K562 (cell line): ENCODE data around the gene CDCP1. TPM values are rescaled to one million over a fixed set of nuclear protein-coding genes. Genes with fewer than 3 reads are reported as not detected.

Source experiments
- ATAC-seq: fragments of 200-7000 bp; cut with Tn5 transposase; 3 replicates; pipeline ENCODE4 v1.9.1; 2020; ENCODE audit warnings: moderate library complexity
- BruUV-seq: library from RNA; stranded (reverse); fragments of 400-500 nt; replicated peaks from 2 replicates; lab custom pipeline; 2021; lab: Mats Ljungman, UMichigan
- CTCF ChIA-PET: fragments of 300-600 bp; formaldehyde crosslinking; extraction: SDS; loops from one replicate; lab custom pipeline; 2021; ENCODE audit warnings: low intra/inter-chr PET ratio; lab: Yijun Ruan, JAX
- POLR2A ChIA-PET: fragments of 300-600, 350-650 bp; sonication (Branson Sonifier 250); formaldehyde crosslinking; extraction: SDS; loops from one replicate; lab custom pipeline; 2021; ENCODE audit warnings: antibody characterized with exemption, inconsistent platforms; lab: Yijun Ruan, JAX
- DNase-seq, 4 experiments: peaks; one replicate each; pipeline versions ENCODE4 v3.0.0 to v3.0.0-alpha.2; 2011 to 2018; ENCODE audit warnings: low spot score in 3 of 4, mixed read lengths in 3 of 4; ENCODE audit errors: extremely low read depth in 1 of 4
- FAIRE-seq: peaks from 2 replicates; lab custom pipeline; 2011; peaks lifted over from hg19 to GRCh38; lab: Jason Lieb, UNC
- H2AFZ ChIP-seq: 2 replicates; pipeline ENCODE4 v1.6.0; 2011; ENCODE audit warnings: low read depth, low read length, control low read depth, inconsistent platforms
- H3K27ac ChIP-seq: fragments of 200-600 bp; 3 replicates; pipeline ENCODE4 v1.8.0; 2011; ENCODE audit warnings: low read depth, mild to moderate bottlenecking, control low read depth, inconsistent platforms, low read length, moderate library complexity, mixed read lengths; ENCODE audit errors: extremely low read depth
- H3K27me3 ChIP-seq, 2 experiments: fragments of 300-600 bp in 1 of 2; 2 replicates in 1 of 2; 3 replicates in 1 of 2; pipeline versions ENCODE4 v1.6.0 to v1.8.0; 2011; ENCODE audit warnings: inconsistent platforms in 2 of 2, low read length in 2 of 2, mild to moderate bottlenecking in 1 of 2, mixed read lengths in 1 of 2, moderate library complexity in 1 of 2; ENCODE audit not compliant: control insufficient read depth in 2 of 2, insufficient read depth in 2 of 2
- H3K36me3 ChIP-seq: fragments of 300-600 bp; 3 replicates; pipeline ENCODE4 v1.8.0; 2011; ENCODE audit warnings: mild to moderate bottlenecking, low read length, inconsistent platforms; ENCODE audit not compliant: control insufficient read depth, insufficient read depth
- H3K4me1 ChIP-seq, 2 experiments: fragments of 200-600 bp in 1 of 2; replicated peaks in 1 of 2; 2 replicates in 1 of 2; 3 replicates in 1 of 2; pipeline versions ENCODE4 v1.5.1 to v1.8.0; 2011; ENCODE audit warnings: inconsistent platforms in 2 of 2, low read length in 2 of 2, mild to moderate bottlenecking in 1 of 2, mixed read lengths in 1 of 2, moderate library complexity in 1 of 2; ENCODE audit not compliant: control insufficient read depth in 2 of 2, insufficient read depth in 2 of 2
- H3K4me2 ChIP-seq: 2 replicates; pipeline ENCODE4 v1.6.1; 2011; ENCODE audit warnings: low read length, control low read depth, inconsistent platforms, mixed read lengths; ENCODE audit not compliant: insufficient read depth
- H3K4me3 ChIP-seq: fragments of 200-600 bp; sonication (generic), shearing (Covaris generic); 2 replicates; pipeline ENCODE4 v1.5.1; 2016; ENCODE audit warnings: control low read depth, inconsistent platforms
- H3K79me2 ChIP-seq: fragments of 200-600 bp; 3 replicates; pipeline ENCODE4 v1.8.0; 2011; ENCODE audit warnings: low read length, inconsistent platforms; ENCODE audit not compliant: control insufficient read depth, insufficient read depth
- H3K9ac ChIP-seq, 2 experiments: 2 replicates each; pipeline versions ENCODE4 v1.6.0 to v1.6.1; 2011; ENCODE audit warnings: low read depth in 2 of 2, low read length in 2 of 2, control low read depth in 1 of 2, inconsistent platforms in 1 of 2, mild to moderate bottlenecking in 1 of 2, mixed read lengths in 1 of 2; ENCODE audit not compliant: insufficient read depth in 1 of 2
- H3K9me1 ChIP-seq: one replicate; pipeline ENCODE4 v1.6.0; 2011; ENCODE audit warnings: inconsistent platforms, mild to moderate bottlenecking, low read length, moderate library complexity; ENCODE audit not compliant: control insufficient read depth, insufficient read depth
- H3K9me3 ChIP-seq: replicated peaks from 2 replicates; pipeline ENCODE4 v1.5.1; 2011; ENCODE audit warnings: low read depth, low read length, inconsistent platforms; ENCODE audit not compliant: control insufficient read depth, insufficient read depth
- H4K20me1 ChIP-seq: replicated peaks from 2 replicates; pipeline ENCODE4 v1.6.1; 2011; ENCODE audit warnings: low read length, inconsistent platforms, mixed read lengths; ENCODE audit not compliant: control insufficient read depth, insufficient read depth
- ATF1 ChIP-seq, 2 experiments: fragments of 450-650 bp in 1 of 2; IDR thresholded peaks; 2 replicates each; pipeline ENCODE4 v1.6.1; 2016; ENCODE audit warnings: missing compliant biosample characterization in 1 of 2, missing genetic modification characterization in 1 of 2
- ATF3 ChIP-seq, 2 experiments: fragments of 450-650 bp in 1 of 2; sonication (generic) in 1 of 2; formaldehyde crosslinking in 1 of 2; IDR thresholded peaks in 1 of 2; conservative IDR thresholded peaks in 1 of 2; 2 replicates each; pipeline versions ENCODE4 v1.6.1 to v1.8.1; 2016 to 2023; ENCODE audit warnings: mild to moderate bottlenecking in 2 of 2, moderate library complexity in 2 of 2, inconsistent platforms in 1 of 2, missing genetic modification reagents in 1 of 2
- BRD9 ChIP-seq: fragments of 450-650 bp; IDR thresholded peaks from 2 replicates; pipeline ENCODE4 v1.6.1; 2018; ENCODE audit warnings: low read depth; ENCODE audit not compliant: partially characterized antibody
- ERF ChIP-seq: fragments of 450-650 bp; formaldehyde crosslinking; IDR thresholded peaks from 2 replicates; pipeline ENCODE4 v1.4.0; 2020; ENCODE audit warnings: mild to moderate bottlenecking, mixed read lengths
- ETV5 ChIP-seq: sonication (generic); formaldehyde crosslinking; IDR thresholded peaks from 2 replicates; pipeline ENCODE4 v1.4.0; 2020; ENCODE audit warnings: low read depth, mild to moderate bottlenecking, missing genetic modification reagents
- FOXM1 ChIP-seq, 2 experiments: fragments of 450-650 bp in 1 of 2; sonication (generic) in 1 of 2; formaldehyde crosslinking in 1 of 2; IDR thresholded peaks; 2 replicates each; pipeline versions ENCODE4 v1.6.1 to v1.9.0; 2017 to 2022; ENCODE audit warnings: low read depth in 2 of 2, mild to moderate bottlenecking in 2 of 2, missing genetic modification reagents in 1 of 2, moderate library complexity in 1 of 2
- HMBOX1 ChIP-seq: sonication (generic); IDR thresholded peaks from 2 replicates; pipeline ENCODE4 v1.6.1; 2016
- HNRNPH1 ChIP-seq: fragments of 200-400 bp; formaldehyde crosslinking; optimal IDR thresholded peaks from 2 replicates; pipeline ENCODE3; 2017; ENCODE audit warnings: low read depth, mild to moderate bottlenecking, low read length, moderate library complexity
- KLF16 ChIP-seq: IDR thresholded peaks from 2 replicates; pipeline ENCODE4 v1.6.1; 2016; ENCODE audit warnings: antibody characterized with exemption
- MTA3 ChIP-seq: fragments of 450-650 bp; formaldehyde crosslinking; IDR thresholded peaks from 2 replicates; pipeline ENCODE4 v1.6.1; 2017; ENCODE audit warnings: mild to moderate bottlenecking, borderline replicate concordance
- RCOR1 ChIP-seq, 2 experiments: IDR thresholded peaks; 2 replicates each; pipeline ENCODE4 v1.6.1; 2012; ENCODE audit warnings: low read depth in 2 of 2, low read length in 2 of 2, borderline replicate concordance in 1 of 2, improper control_type of control experiment in 1 of 2
- ZNF239 ChIP-seq: fragments of 250-450 bp; sonication (Bioruptor Pico); IDR thresholded peaks from 2 replicates; pipeline ENCODE4 v1.4.0; 2020; ENCODE audit warnings: mild to moderate bottlenecking
- ZNF280A ChIP-seq: fragments of 450-650 bp; IDR thresholded peaks from 2 replicates; pipeline ENCODE4 v1.6.1; 2018; ENCODE audit warnings: mild to moderate bottlenecking, low read depth; ENCODE audit not compliant: partially characterized antibody
- ZNF395 ChIP-seq: fragments of 200-800 bp; sonication (Bioruptor generic); IDR thresholded peaks from 2 replicates; pipeline ENCODE4 v1.6.1; 2017; ENCODE audit warnings: missing genetic modification characterization, missing compliant biosample characterization
- WGBS: fragments of 100-300 bp; shearing (Covaris generic); methylation state at CpG from one replicate; pipeline ENCODE4 v1.1.6; 2016; ENCODE audit warnings: low coverage, mixed read lengths; ENCODE audit not compliant: insufficient coverage; ENCODE audit errors: missing lambda C conversion rate; 5-methylcytosine and 5-hydroxymethylcytosine counted together
- in situ Hi-C: fragments of 300-500 bp; cut with MboI; formaldehyde crosslinking; loops from 4 replicates; pipeline ENCODE4 v1.15.0; 2018; ENCODE audit warnings: inconsistent platforms, mixed read lengths
- intact Hi-C: fragments of 100-400 bp; cut with micrococcal nuclease; formaldehyde crosslinking; loops from 2 replicates; pipeline ENCODE4 v1.14.2; 2022
- polyA plus RNA-seq, 8 experiments: library from polyadenylated mRNA; depleted of rRNA in 4 of 8; stranded (reverse) in 5 of 8; unstranded in 3 of 8; fragments of >200 nt; fragmentation: Nextera tagmentation in 2 of 8; fragmentation: Illumina TruSeq in 1 of 8; extraction: Ambion mirVana in 2 of 8; extraction: Trizol in 1 of 8; gene quantifications; 2 replicates each; pipeline versions ENCODE4 v1.2.1 to v1.2.3, GENCODE V29; 2011 to 2014; ENCODE audit warnings: inconsistent platforms in 1 of 8, missing spikeins in 1 of 8
- total RNA-seq, 7 experiments: library from RNA; depleted of rRNA in 6 of 7; stranded (reverse); fragments of >200 nt in 6 of 7; fragmentation: Illumina TruSeq in 2 of 7; extraction: Trizol in 2 of 7; gene quantifications; 2 replicates each; pipeline versions ENCODE4 v1.2.1 to v1.2.3, GENCODE V29; 2011 to 2021; ENCODE audit warnings: low replicate concordance in 1 of 7

Gene CDCP1
- total and polyA plus RNA-seq, 9 of the 15 experiments (the other 6 are each of a cell fraction or from before 2014, with no cell fraction given), result 3.9 to 16.4 (median 5.2) TPM

- H3K4me3 ChIP-seq, result no peak overlapping the region
- TSS peak; percentile 24 for BruUV-seq
- H3K36me3 ChIP-seq, result peaks cover 5% of the 10 kb centered on the region
- DNase-seq (peak; percentile 76 to 93 (median 82)), ATAC-seq (peak; percentile 67), FAIRE-seq (peak; percentile 88)
- peak overlapping the region; percentile 62; the same call in 1 of the 2 replicates for H3K4me2 ChIP-seq
- peak overlapping the region in 1 of 2 experiments; percentile 49; a peak in 2 of 4 replicates for H3K9ac ChIP-seq
- H3K27ac ChIP-seq, result peak overlapping the region; percentile 81
- intact Hi-C loops (loop anchor here (1.0 to 2.0 kb wide), 4 partner anchors 30 to 97 kb away; no protein-coding TSS in a partner anchor), in situ Hi-C loops (no loop called here)
- peaks cover 34 to 76% of the 10 kb centered on the region in 2 experiments for H3K4me1 ChIP-seq
- no peaks in the 10 kb centered on the region for H4K20me1 ChIP-seq
- peak overlapping the region; percentile 10; the same call in 1 of the 2 replicates for H2AFZ ChIP-seq
- POLR2A ChIA-PET, result interaction anchor here (0.6 to 4.0 kb wide), 7 partner anchors 10 to 590 kb away, joined by 3 to 28 read pairs (median 6); no protein-coding TSS in a partner anchor
- CTCF ChIA-PET, result no interaction called here
- 4% methylated on average over 5 of the region's 5 CpGs for WGBS
- H3K9me3 ChIP-seq, result 0 out of 2 replicates have a peak, but pooled peaks cover 2% of the 10 kb centered on the region
- peaks cover 52% of the 10 kb centered on the region for H3K79me2 ChIP-seq
- H3K9me1 ChIP-seq, result peaks cover 3% of the 10 kb centered on the region
- H3K27me3 ChIP-seq, result no peaks in the 10 kb centered on the region
- TF ChIP-seq ETV5 (CRISPR knock-in tag), result peak; percentile 72; the same call in 1 of the 2 replicates
- peak; percentile 92 for TF ChIP-seq KLF16
- TF ChIP-seq BRD9, result peak; percentile 89
- TF ChIP-seq ZNF280A, result no peak
- peak; percentile 94 for TF ChIP-seq FOXM1 (IDR thresholded peaks at IDR 0.05; ENCODE audit: low read depth)
- no peak for TF ChIP-seq FOXM1 (CRISPR knock-in tag; IDR thresholded peaks at IDR 0.05; ENCODE audit: low read depth)
- TF ChIP-seq ZNF395 (CRISPR knock-in tag), result peak; percentile 97
- peak; percentile 53; the same call in 1 of the 2 replicates for TF ChIP-seq ATF3 (IDR thresholded peaks at IDR 0.05)
- no peak for TF ChIP-seq ATF3 (CRISPR knock-in tag; conservative IDR thresholded peaks at IDR 0.05)
- peak; percentile 71 for TF ChIP-seq ZNF239 (CRISPR knock-in tag)
- peak; percentile 40; the same call in 1 of the 2 replicates for TF ChIP-seq HMBOX1
- peak; percentile 92 for TF ChIP-seq MTA3
- TF ChIP-seq RCOR1 (IDR thresholded peaks at IDR 0.05; ENCODE audit: borderline replicate concordance in 1 of 2, low read depth in 2 of 2, low read length in 2 of 2), result peak; percentile 23 to 90; a peak in 2 of 4 replicates
- no peak for TF ChIP-seq HNRNPH1
- no peak for TF ChIP-seq ERF
- TF ChIP-seq ATF1 (CRISPR knock-in tag; IDR thresholded peaks at IDR 0.05), result no peak
- peak; percentile 59 for TF ChIP-seq ATF1 (tag; IDR thresholded peaks at IDR 0.05)
Measured at GRCh38 chr3:45137656-45138181, 8.5 kb downstream of the CDCP1 start.
